ENCODE data around the gene TNK1. TPM values are rescaled to one million over a fixed set of nuclear protein-coding genes. Genes with fewer than 3 reads are reported as not detected.

TNK1 gene
- total and polyA plus RNA-seq, 7 donors, result 0.56 to 1.7 (median 0.82) TPM

GRCh38 chr17:7379134-7379533 lies 1.8 kb upstream of the TNK1 start:
- no peak overlapping the region for H3K4me3 ChIP-seq
- WGBS, 3 donors, result 95 to 97% (median 97%) methylated on average over 3 of the region's 3 CpGs
- intact Hi-C loops (cut with DNase I), result no loop called here
- DNase-seq (no peak), ATAC-seq (no peak)
- H3K27ac ChIP-seq, result no peak overlapping the region
- H3K4me1 ChIP-seq, result peaks cover 24% of the 10 kb centered on the region
- H3K36me3 ChIP-seq (ENCODE audit: insufficient read depth in 1 of 2, low read depth in 1 of 2), result no peaks in the 10 kb centered on the region
- TF ChIP-seq CTCF (IDR thresholded peaks at IDR 0.05), result no peak
- H3K9me3 ChIP-seq, result no peaks in the 10 kb centered on the region
- peaks cover 0 to 2% (median 0%) of the 10 kb centered on the region in 3 donors for H3K27me3 ChIP-seq (ENCODE audit: insufficient read depth in 3 of 3, low read length in 2 of 3)

DNA sequence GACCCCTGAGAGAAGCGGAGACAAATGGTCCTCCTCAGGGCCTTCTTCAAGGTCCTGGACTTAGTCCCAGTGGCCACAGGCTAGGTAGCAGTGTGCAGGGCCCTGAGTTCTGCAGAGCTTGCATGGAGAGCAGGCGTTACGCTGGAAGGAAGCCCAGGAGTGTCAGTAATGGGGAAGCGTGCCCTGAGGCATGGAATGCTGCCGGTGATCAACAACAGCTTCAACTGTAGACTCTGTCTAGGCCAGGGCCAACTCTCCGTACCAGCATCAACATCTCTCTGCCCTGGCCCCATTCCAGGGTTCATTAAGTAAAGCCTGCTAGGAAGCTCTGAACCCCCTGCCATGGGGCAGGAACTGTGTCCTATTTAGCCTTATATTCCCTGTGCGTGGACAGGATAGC lies 568 bp upstream of the TNK1 start:
- peak; percentile 38 to 83 for DNase-seq
- no peak for TF ChIP-seq CTCF (IDR thresholded peaks at IDR 0.05)
- H3K27me3 ChIP-seq (ENCODE audit: insufficient read depth in 3 of 3, low read length in 2 of 3), result peaks cover 0 to 2% (median 0%) of the 10 kb centered on the region in 3 donors
- peaks cover 24% of the 10 kb centered on the region for H3K4me1 ChIP-seq
- peak overlapping the region; percentile 71 for H3K4me3 ChIP-seq
- H3K36me3 ChIP-seq (ENCODE audit: insufficient read depth in 1 of 2, low read depth in 1 of 2), result peaks cover 0 to 7% of the 10 kb centered on the region in 2 donors
- intact Hi-C loops (cut with DNase I), result no loop called here
- 12 to 15% (median 13%) methylated on average over 7 of the region's 7 CpGs for WGBS, 3 donors
- H3K9me3 ChIP-seq, result no peaks in the 10 kb centered on the region
- peak overlapping the region; percentile 82 for H3K27ac ChIP-seq
- peak; percentile 55 to 94 (median 91) for ATAC-seq

DNA sequence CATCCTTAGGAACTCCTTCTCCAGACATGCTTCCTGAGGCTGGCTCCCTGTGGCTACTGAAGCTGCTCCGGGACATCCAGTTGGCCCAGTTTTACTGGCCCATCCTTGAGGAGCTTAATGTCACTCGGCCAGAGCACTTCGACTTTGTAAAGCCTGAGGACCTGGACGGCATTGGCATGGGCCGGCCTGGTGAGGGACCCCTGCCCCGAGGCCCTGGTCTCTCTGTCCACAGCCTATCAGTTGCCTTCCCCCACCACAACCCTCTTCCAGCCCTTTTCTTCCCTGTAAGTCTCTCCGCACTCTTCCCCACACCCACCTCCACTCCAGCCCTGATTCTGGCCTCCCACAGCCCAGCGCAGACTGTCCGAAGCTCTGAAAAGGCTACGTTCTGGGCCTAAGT lies 2.0 kb downstream of the TNK1 start:
- Histone ChIP-seq H3K4me3 (no peak overlapping the region), H3K27me3 (ENCODE audit: insufficient read depth in 3 of 3, low read length in 2 of 3) (peaks cover 0 to 2% (median 0%) of the 10 kb centered on the region in 3 donors), H3K36me3 (ENCODE audit: insufficient read depth in 1 of 2, low read depth in 1 of 2) (peaks cover 0 to 17% of the 10 kb centered on the region in 2 donors), H3K27ac (no peak overlapping the region), H3K4me1 (peaks cover 24% of the 10 kb centered on the region), H3K9me3 (no peaks in the 10 kb centered on the region)
- 82 to 87% (median 87%) methylated on average over 10 of the region's 10 CpGs for WGBS, 3 donors
- no peak for TF ChIP-seq CTCF (IDR thresholded peaks at IDR 0.05)
- intact Hi-C loops (cut with DNase I), result no loop called here
- DNase-seq, result no peak
- no peak for ATAC-seq

DNA sequence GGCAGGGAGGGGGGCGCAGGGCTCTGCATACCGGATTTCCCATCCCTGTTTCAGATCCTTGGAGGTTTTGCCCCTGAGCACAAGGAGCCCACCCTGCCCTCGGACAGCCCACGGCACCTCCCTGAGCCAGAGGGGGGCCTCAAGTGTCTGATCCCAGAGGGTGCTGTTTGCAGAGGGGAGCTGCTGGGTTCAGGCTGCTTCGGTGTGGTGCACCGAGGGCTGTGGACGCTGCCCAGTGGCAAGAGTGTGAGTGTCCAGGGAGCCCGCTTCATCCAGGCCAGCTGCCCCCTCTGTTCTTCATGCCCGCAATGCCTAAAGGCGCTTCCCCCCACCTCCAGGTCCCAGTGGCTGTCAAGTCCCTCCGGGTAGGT lies 2.5 kb downstream of the TNK1 start:
- Histone ChIP-seq H3K4me1 (peaks cover 24% of the 10 kb centered on the region), H3K9me3 (no peaks in the 10 kb centered on the region), H3K36me3 (ENCODE audit: insufficient read depth in 1 of 2, low read depth in 1 of 2) (peaks cover 0 to 22% of the 10 kb centered on the region in 2 donors), H3K4me3 (peak overlapping the region; percentile 52), H3K27me3 (ENCODE audit: insufficient read depth in 3 of 3, low read length in 2 of 3) (peaks cover 0 to 2% (median 0%) of the 10 kb centered on the region in 3 donors), H3K27ac (no peak overlapping the region)
- TF ChIP-seq CTCF (IDR thresholded peaks at IDR 0.05), result no peak
- intact Hi-C loops (cut with DNase I), result no loop called here
- DNase-seq, result no peak
- ATAC-seq, result no peak
- WGBS, 3 donors, result 74 to 76% (median 74%) methylated on average over 11 of the region's 11 CpGs

All from psoas muscle (tissue), 8 donors.